PC-9 (cell line): ENCODE data around the gene ERMN.

ENCODE experiments used
- CTCF ChIP-seq: fragments of 200-600 bp; sonication (generic); conservative IDR thresholded peaks from 2 replicates; pipeline ENCODE4 v1.6.1; 2017; ENCODE audit warnings: mixed run types, antibody characterized with exemption, mild to moderate bottlenecking, moderate library complexity
- EZH2 ChIP-seq: fragments of 200-600 bp; sonication (generic); IDR thresholded peaks from 2 replicates; pipeline ENCODE4 v1.8.0; 2017; ENCODE audit warnings: antibody characterized with exemption, low read depth

- TF ChIP-seq EZH2 (no peak), CTCF (no peak)
These were observed 20.6 kb downstream of the ERMN start for GRCh38 chr2:157304811-157305722.
